Activated effector memory CD4-positive, alpha-beta T cell treated with anti-CD3 and anti-CD28 coated beads, Interleukin-2, amount 50 U/mL, for 16 hours (primary cell): ENCODE data around the gene ZNF280D.
"Not testable (repeated sequence)": the region's sequence is repeated elsewhere in the genome, so short reads cannot be mapped to it uniquely, and the experiment has no call there.

Experiments used
- DNase-seq: peaks from one replicate; pipeline ENCODE4 v3.0.0-alpha.2; 2020

Gene ZNF280D

DNA sequence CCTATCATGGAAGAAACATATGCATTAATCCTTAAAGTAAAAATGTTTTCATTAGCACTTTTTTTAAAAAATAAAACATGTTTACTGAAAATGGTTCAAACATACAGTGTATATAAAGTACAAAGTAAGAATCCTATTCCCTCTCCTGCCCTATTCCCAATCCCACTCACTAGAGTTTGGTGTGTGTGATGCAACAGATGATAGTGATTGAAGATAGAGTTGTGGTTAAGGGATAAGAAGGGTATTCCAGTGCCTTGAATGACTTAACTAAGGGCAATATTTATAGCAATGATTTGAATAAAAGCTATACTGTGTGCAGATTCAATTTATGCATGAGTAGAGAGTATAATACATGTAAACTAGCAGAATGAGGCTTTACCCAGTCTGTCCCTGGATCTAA lies 18.1 kb downstream of the ZNF280D start:
- no peak for DNase-seq

DNA sequence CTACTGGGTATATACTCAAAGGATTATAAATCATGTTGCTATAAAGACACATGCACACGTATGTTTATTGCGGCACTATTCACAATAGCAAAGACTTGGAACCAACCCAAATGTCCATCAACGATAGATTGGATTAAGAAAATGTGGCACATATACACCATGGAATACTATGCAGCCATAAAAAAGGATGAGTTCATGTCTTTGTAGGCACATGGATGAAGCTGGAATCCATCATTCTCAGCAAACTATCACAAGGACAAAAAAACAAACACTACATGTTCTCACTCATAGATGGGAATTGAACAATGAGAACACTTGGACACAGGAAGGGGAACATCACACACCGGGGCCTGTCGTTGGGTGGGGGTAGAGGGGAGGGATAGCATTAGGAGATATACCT lies 23.8 kb downstream of the ZNF280D start:
- not testable (repeated sequence) for DNase-seq

DNA sequence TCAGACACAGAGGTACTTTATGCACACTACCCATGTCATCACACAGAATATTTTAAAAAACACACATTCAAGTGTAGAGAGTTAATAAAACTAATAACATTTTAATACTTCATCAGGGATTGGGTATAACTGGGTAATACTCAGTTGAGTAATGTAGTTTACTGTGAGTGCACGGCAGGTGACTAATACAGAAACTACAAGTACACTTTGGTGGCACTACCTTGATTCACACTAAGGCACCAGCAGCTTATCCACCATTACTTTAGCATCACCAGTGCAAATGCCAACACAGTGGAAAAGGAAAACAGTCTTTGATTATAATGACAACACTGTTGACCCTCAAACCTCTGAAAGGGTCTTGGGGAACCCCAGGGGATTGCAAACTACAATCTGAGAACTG lies 33.6 kb downstream of the ZNF280D start:
- DNase-seq: no peak

DNA sequence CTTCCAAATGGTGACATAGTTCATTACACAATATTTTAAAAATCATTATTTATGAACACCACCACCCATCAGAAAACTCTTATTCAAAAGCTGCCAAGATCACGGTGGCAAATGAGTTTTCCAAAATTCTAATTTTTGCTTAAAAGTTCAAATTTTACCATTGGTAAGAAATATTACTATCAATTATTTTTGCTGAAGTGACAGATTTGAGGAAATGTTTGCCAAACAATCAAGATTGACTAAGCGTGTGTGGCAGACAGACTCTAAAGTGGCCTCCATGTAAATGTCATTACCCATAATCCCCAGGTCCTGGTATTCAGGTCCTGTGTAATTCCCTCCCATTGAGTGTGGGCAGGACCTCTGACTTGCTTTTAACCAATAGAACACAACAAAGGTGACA lies 35.0 kb downstream of the ZNF280D start:
- DNase-seq: no peak

DNA sequence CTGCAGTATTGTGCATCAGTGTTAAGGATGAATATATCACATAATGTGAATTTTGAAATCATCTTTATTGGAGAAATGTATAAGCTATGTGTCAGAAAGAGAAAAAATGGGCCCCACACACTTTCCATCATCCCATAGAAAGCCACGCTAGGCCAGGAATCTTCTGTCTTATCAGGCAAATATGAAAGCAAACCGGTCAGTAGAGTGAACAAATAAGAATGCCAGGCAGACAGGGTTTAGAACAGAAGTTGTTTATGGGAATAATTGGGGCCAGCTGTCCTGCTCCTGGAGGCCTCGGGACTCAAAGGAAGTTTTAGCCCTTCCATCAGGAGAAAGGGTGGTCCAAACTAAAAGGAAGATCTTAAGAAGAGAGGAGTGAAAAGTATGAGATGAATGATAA lies 39.5 kb downstream of the ZNF280D start:
- no peak for DNase-seq

DNA sequence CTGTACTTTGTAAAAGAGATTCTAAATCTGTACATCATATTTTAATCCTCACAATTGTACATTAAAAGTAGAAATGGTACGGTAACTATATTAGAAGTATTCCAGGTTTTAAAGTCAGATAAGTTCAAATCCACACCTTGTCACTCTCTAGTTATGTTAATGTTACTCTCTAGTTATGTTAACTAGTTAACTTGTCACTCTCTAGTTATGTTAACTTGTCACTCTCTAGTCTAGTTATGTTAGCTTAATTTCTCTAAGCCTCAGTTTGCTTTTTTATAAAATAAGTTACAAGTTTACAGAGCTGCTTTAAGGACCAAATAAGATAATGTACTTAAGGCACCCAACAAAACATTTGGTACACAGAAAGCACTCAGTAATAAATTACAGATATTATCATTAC lies 42.6 kb downstream of the ZNF280D start:
- DNase-seq: no peak

DNA sequence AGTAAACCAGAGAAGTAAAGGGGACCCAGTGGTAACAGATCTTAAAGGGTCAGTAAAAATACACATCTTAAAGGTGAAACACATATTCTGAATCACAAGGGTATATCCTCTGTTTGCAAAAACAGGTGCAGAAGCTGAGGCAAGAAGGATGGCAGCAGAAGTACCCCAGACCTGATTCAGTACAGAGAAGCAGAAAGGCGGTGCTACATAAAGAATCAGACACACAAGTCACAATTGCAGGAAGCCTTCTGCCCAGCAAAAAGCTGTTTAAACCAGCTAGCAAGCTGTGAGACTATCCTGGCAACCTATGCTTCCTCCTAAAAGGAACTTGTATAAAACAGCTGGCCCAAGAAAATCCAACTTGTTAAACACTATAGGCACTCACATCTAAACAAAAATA lies 49.4 kb downstream of the ZNF280D start:
- DNase-seq: no peak

DNA sequence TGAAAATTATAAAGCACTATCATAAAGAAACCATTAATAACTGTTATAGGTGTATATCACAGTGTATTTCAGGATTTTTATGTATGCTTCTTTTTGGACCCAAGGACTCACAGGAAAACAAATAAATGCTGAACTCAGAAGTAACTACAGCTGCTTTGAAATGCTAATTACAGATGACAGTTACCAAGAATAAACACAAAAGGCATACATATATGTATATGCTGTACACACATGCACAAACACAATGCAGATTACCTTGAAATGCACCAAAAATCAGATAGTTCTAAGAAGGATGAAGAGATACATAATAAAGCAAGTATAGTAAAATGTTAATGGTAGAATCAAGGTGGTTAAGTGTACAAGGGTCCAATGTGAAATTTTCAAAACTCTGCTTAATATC lies 52.2 kb downstream of the ZNF280D start:
- DNase-seq: no peak

DNA sequence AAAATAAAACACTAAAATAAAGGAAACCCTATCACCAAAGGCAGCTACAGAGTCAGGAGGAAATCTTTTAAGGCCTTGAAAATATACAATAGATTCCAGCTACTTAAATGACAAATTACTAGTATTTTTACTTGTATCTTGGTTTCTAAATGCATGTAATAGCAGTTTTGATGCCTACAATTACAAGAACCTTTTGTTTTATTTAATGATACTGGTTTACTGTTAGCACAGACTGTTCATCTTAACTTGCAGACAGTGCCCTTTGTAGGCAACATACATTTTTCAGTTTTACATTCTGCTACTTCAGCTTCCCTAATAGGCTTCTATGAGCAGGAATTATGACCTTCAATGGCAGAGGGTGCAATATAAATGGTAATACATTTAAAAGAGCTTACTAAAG lies 54.1 kb downstream of the ZNF280D start:
- DNase-seq: no peak

DNA sequence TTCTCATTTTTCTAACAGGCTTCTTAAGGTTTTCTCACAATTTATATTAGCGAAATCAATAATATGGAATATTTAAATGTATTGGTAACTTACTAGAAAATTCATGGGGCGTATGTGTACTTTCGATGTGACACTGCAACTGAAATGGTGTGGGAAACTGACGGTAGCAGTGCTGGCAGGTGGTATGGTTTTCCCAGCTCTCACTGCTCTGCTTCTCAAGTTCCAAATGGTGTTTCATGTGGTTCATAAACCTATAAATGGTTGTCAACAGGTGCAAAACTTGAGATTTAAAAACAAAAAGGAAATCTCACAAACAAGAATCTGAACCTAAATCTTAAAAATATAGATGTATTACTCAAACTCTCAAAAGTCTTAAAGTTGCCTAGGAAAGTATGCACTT lies 54.7 kb downstream of the ZNF280D start:
- no peak for DNase-seq

DNA sequence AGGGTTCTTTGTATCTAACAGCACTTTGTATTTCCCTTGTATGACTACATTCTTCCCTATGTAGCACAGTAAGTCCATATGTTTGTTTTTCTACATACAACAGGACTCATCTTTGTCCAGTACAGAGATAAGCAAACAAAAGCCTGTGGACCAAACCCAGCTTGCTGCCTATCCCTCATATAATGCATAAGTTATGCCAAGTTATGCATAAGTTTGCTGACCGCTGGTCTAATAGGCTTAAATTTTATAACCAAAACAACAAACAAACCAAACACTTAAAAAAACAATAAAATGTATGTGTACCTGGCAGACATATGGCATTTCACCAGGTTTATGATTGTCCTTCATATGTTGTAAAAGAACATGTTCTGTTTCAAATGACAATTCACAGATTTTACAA lies 56.0 kb downstream of the ZNF280D start:
- DNase-seq: no peak

DNA sequence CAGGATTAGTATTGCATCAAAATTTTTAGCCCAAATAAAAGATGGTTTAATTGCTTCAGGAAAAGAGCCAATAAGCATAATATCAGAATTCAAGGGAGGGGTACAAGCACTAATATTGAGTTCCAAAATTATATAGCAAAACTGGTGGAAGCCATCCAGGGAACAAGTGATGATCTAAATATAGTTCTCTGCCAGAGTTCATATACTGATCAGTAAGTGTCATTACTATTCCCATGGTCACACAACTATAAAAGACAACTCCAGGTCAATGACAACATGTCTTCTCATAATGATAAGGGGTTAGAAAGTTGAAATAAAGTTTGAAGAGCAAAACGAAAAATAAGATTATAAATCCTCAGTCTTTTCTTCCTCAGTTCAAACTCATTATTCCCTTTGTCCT lies 57.4 kb downstream of the ZNF280D start:
- no peak for DNase-seq

DNA sequence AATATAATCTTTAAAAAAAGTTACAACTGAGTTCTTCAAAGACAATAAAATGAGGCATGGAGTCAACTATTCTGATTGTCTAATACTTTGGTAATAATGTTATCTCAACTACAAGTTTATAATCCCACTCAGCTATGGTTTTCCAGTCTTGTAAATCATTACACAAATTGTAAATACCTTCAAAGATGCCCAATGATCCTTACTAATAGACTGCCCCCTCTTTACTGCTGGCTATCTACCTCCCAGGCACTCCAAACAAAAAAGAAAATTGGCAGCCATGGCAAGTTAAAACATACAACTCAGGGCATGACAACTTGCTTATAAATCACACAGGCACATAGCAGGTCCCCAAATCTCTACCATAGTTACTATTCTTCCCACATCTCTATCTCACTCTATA lies 58.5 kb downstream of the ZNF280D start:
- no peak for DNase-seq

DNA sequence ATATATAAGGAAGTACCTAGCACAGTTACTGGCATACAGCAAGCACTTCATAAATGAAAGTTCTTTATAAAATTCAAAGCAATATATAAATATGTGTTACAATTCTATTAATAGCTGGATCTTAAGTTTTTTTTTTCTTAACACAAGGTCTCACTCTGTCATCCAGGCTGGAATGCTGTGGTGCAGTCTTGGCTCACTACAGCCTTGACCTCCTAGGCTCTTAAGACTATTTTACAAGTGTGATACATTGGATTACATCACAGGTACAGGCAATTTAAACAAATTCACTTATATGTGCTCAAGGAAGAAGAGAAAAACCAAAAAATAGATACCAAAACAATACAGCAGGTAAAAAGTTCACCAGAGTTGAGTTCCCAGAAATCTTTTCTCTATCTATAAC lies 60.6 kb downstream of the ZNF280D start:
- no peak for DNase-seq

DNA sequence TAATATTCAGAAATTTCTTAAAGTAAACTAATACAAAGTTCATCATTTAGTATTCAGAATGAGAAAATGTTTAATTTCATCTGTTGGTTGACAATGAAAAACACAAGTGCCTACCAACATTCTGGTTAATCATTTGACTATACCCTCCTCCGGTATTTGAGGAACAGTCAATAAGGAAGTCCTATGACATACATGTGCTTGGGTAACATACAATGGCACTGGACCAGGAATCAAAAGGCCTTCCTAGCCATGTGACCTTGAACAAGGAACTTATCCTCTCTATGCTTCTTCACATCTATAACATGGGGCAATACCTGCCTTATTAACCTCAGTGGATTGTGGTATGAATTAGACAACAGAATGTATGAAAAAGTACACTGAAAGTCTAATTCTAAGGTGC lies 65.8 kb downstream of the ZNF280D start:
- DNase-seq: no peak

DNA sequence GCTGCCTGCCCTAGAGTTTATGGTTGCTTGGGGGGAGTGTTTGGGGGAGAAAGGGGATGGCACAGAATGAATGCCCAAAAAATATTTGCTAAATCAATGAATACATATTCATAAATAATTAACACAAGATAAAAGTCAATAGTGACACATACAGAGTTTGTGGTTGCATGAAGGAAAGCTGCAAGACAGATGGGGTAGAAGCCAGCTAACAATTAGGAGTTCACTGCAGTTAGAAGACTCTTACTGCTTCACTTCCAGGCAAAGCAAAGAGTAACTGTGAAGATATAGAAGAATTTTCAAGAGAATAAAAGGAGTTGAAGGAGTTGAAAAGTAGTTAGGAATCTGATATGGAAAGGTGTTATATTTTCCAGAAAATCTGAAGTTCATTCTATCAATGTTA lies 72.4 kb downstream of the ZNF280D start:
- no peak for DNase-seq

DNA sequence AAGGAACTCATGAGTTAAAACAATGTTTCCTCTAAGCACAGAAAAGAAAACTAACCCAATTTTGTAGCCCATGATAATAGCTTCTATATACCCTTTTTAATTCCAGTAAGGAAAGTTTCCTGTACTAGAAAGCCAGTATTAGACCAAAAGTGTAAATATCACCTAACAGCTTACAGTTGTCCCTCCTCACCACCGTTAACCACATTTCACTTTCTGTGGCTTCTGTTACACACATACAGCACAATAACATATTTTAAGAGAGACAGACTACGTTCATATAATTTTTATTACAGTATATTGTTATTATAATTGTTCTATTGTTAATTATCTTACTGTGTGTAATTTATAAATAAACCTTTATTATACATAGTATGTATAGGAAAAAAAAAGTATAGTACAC lies 74.1 kb downstream of the ZNF280D start:
- DNase-seq: no peak

DNA sequence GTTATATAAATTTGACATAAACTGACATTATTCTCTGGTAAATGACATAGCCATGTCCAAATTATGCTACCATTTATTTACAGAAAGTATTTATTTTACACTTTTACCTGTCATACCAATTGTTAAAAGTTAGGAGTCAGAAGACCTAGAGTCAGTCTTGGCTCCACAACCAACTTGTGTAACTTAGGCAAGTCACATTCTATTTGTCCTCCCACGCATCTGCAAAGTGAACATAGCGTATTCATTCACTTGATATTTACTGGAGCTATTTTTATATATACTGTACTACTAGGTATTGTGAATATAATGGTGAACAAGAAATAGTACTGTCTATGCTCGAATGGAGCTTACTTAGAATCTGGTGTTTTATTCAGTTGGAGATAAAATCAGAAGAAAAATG lies 78.7 kb downstream of the ZNF280D start:
- no peak for DNase-seq

DNA sequence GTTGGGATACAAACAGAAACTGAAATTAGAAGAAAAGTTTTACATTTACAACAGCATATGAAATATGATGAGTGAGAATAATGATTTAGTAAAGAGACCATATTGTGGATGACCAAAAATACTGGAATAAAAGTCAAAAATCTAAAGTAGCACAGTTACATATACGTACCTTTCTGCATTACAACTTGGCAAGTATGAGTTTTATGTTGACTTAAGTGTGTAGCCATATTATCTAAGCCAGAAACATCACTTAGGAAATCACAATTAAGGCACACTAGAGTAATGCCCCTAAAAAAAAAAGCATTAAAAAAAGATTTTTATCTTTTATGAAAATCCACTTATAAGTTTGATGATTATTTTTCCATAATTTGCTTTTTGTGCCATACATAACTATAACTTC lies 79.1 kb downstream of the ZNF280D start:
- DNase-seq: no peak

DNA sequence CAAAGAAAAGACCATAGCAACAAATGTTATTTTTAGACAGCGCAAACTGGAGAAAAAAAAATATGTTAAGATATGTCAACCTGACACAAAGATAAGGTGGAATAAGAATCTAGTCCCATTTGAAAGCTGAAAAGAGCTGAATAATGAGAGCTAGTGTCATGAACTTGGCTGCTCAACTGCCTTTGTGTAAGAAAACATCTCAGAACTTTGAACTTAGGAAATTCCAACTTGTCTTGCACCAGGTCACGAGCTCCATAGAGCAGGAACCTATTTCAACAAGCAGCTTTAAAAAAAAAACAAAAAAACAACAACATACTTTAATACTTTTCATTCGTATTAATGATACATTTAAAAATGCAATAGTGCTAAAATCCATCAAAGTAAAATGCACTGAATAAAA lies 79.5 kb downstream of the ZNF280D start:
- DNase-seq: no peak

DNA sequence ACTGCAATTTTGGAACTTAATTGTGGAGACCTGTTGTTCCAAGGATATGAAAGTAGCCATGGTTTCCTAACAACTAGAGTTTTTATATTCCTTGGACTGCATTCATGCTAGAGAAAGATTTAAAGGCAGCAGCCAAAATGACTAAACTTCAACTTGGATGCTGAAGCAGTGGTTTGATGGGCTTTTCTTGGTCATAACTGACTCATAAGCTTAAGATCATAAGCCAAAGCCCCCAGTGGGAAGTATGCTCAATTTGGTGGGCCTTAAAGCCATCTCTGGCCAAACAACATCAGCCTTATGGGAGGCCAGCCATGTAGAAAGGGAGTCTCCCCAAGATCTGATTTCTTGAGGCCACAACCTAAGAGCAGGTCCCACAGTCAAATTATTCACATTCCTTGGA lies 80.2 kb downstream of the ZNF280D start:
- DNase-seq: no peak

DNA sequence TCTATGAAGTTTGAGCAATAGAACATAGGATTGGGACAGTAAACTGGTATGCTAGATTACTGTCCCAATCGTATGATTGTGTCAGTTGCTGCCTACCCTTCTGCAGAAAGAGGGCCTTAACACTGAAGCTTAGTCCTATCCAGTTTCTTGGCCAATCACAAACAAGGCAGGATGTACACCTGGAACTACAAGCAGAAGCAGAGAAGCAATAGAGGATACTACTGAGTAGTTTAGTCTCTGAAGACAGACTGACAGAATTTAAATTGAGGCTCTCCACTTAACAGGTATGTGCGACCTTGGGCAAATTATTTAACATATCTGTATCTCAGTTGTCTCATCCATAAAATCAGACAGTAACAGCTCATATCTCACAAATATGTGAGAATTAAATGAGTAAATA lies 85.0 kb downstream of the ZNF280D start:
- no peak for DNase-seq

DNA sequence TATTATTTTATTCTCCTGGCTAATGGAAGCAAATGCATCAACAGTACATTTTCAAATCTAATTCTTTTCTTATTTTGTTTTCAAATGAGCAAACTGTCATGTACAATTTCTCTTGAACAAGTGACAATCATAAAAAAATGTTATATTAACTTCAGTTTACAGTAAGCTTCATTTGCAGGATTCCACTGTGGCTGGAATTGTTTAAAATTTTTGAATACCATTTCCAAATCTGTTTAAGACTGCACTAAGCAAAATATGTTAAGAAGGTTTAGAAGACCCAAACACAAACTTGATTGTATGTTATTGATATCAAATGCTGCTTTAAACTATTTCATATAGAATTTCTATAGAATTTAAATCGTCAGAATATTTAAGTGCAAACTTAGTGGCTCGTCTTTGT lies 92.8 kb downstream of the ZNF280D start:
- DNase-seq: no peak

DNA sequence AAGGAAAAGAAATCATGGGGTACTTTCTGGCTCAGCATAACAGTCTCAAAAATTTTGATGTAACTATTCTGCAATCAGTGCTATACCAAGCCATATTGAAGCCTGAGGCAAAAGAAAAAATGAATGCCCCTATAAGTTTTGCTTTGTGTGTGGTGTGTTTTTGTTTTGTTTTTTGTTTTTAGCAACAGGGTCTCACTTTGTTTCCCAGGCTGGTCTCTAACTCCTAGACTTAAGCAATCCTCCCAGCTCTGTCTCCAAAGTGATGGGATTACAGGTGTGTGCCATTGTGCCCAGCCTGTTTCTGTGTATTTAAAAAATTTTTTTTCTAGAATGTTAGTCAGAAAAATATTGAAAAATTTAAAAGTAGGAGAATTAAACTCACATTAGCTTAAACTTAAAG lies 93.2 kb downstream of the ZNF280D start:
- no peak for DNase-seq

DNA sequence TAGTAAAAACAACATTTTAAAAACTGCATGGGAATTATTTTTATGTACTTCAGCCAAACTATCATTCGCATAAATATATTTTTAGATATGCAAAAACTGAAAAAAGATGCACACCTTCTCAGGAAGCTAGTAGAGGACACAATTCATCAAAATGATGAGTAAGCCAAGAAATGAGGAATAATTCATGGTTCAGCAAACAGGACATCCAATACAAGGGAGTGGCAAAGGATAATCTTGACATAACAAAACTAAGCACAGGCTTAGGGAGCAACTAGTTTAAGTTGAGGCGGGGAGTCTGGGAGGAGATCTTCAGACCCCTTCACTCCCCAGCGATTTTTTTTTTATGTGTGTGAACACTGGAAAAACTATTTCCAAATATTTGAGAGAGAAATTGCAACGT lies 93.7 kb downstream of the ZNF280D start:
- DNase-seq: no peak

DNA sequence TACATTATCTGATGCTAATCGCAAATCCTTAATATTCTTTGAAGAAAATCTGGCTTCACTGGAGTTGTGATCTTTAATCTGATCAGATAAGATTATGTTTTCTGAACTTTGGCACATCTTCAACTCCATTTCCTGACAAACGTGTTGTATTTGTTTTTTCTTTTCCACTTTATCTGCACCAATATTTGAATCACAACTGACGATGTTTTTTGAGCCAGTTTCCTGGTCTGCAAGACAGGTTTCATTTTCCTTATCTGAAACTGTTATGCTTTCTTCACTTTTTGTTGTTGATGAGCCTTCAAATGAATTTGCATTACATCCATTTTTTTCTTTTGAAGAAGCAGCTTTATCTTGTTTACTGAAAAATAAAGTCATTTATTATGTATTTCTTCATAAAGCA lies 101.5 kb downstream of the ZNF280D start:
- no peak for DNase-seq
